ENCODE measurements around the gene RIPOR2. TPM values are rescaled to one million over a fixed set of nuclear protein-coding genes. Genes with fewer than 3 reads are reported as not detected.

Gene RIPOR2
- total and polyA plus RNA-seq, 2 of the 13 experiments (the other 11 are each of a cell fraction or from before 2014, with no cell fraction given), result 0.02 to 0.05 TPM

- TF ChIP-seq NCOA2 (CRISPR knock-in tag; IDR thresholded peaks at IDR 0.05) (0 out of 2 replicates have a peak, but pooled peaks have one; percentile 24), SMYD3 (CRISPR knock-in tag; IDR thresholded peaks at IDR 0.05) (no peak), ZNF777 (CRISPR knock-in tag; IDR thresholded peaks at IDR 0.05) (no peak), MYNN (CRISPR knock-in tag; IDR thresholded peaks at IDR 0.05; ENCODE audit: low read depth) (no peak), ZBTB33 (CRISPR knock-in tag; IDR thresholded peaks at IDR 0.05) (peak; percentile 67; the same call in 1 of the 2 replicates), GRHL1 (CRISPR knock-in tag; conservative IDR thresholded peaks at IDR 0.05) (no peak), ZNF644 (CRISPR knock-in tag; IDR thresholded peaks at IDR 0.05; ENCODE audit: low read depth) (no peak), HOXA3 (CRISPR knock-in tag; IDR thresholded peaks at IDR 0.05) (peak; percentile 42; the same call in 1 of the 2 replicates), TP53 (CRISPR knock-in tag; conservative IDR thresholded peaks at IDR 0.05) (no peak), ARID5B (CRISPR knock-in tag; IDR thresholded peaks at IDR 0.05) (peak; percentile 29; the same call in 1 of the 2 replicates), MAX (IDR thresholded peaks at IDR 0.05) (0 out of 2 replicates have a peak, but pooled peaks have one; percentile 27), ZNF839 (CRISPR knock-in tag; IDR thresholded peaks at IDR 0.05; ENCODE audit: borderline replicate concordance) (no peak), GABPA (IDR thresholded peaks at IDR 0.05; ENCODE audit: low read depth, low read length) (no peak), GABPA (CRISPR knock-in tag; IDR thresholded peaks at IDR 0.05; ENCODE audit: low read depth) (peak; percentile 76), PAXIP1 (CRISPR knock-in tag; conservative IDR thresholded peaks at IDR 0.05) (0 out of 2 replicates have a peak, but pooled peaks have one; percentile 23)
These were observed 110.6 kb downstream of the RIPOR2 start (continued) for GRCh38 chr6:24825130-24825630.
